Measurements from ENCODE around the gene ADARB2.

GRCh38 chr10:1169981-1170866, 567.1 kb downstream of the ADARB2 start:
- TF ChIP-seq CTCF (IDR thresholded peaks at IDR 0.05) (no peak), POLR2A (IDR thresholded peaks at IDR 0.05) (no peak)
